GM21786 (cell line): ENCODE measurements around the gene PRSS38.

Experiments
- ATAC-seq: cut with Tn5 transposase; IDR thresholded peaks from one replicate; pipeline ENCODE4 v1.9.1; 2021; ENCODE audit not compliant: unreplicated experiment

Gene PRSS38

GRCh38 chr1:227884370-227885134 lies 69.1 kb downstream of the PRSS38 start:
- ATAC-seq: no peak

- ATAC-seq: no peak
Measured at GRCh38 chr1:227885135-227885647, 69.7 kb downstream of the PRSS38 start.

GRCh38 chr1:227885648-227886502 lies 70.4 kb downstream of the PRSS38 start:
- no peak for ATAC-seq

- ATAC-seq: no peak
Measured at GRCh38 chr1:227886503-227886961, 71.1 kb downstream of the PRSS38 start.

GRCh38 chr1:227886993-227887696 lies 71.7 kb downstream of the PRSS38 start:
- no peak for ATAC-seq

DNA sequence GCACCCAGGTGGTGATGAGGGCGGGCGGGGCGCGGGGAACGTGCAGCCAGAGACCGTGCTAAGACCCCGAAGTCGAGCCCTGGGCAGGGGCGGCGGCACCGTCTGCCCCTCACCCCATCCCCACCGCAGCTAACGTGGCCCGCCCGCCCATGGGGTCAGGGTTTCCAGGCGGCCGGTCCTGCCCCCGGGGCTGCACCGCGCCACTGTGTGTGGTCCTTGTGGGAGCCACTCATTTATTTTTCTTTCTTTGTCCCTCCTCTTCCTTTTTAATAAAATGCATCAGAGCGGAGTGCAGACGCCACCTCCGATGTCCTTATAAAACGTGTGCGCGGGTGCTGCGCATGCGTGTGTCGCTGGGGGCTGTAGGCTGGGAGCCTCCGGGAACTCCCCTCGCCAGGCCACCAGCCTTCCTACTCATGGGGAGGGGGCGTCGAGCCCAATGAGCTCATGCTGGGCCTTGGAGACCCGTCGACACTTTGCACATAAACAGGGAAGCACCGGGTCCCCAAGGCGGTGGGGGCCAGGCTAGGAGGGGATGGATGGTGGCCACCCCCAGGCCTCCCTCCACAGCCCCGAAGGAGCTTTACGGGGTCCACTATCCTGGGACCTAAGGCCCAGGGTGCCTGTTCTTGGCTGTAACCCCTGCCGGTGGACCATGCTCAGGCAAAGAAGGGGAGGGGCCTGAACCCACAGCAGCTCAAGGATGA lies 72.4 kb downstream of the PRSS38 start:
- ATAC-seq: no peak

DNA sequence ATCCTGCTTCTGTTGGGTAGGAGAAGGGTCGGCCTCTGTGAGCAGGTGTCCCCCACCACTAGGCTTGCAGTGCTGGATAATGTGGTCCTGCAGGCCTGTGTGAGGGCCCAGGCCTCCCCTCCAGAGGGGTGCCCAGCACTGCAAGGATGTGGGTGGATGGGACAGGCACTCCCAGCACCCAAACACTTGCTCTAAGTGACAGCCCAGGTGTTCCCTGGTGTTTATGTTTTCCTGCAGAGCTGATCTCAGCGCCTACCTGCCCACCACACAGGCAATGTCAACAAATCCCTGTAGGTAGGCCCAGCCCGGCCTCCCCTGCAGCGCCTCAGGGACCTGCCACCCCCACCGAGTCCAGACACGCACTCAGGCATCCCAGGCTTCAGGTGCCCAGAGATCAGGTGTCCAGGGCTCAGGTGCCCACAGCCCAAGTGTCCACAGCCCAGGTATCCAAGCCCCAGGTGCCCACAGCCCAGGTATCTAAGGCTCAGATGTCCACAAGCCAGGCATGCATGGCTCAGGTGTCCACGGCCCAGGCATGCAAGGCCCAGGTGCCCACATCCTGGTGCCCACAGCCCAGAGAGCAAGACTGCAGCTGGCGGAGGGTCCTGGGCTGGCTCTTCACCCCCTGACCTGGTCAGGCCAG lies 73.0 kb downstream of the PRSS38 start:
- ATAC-seq: no peak

DNA sequence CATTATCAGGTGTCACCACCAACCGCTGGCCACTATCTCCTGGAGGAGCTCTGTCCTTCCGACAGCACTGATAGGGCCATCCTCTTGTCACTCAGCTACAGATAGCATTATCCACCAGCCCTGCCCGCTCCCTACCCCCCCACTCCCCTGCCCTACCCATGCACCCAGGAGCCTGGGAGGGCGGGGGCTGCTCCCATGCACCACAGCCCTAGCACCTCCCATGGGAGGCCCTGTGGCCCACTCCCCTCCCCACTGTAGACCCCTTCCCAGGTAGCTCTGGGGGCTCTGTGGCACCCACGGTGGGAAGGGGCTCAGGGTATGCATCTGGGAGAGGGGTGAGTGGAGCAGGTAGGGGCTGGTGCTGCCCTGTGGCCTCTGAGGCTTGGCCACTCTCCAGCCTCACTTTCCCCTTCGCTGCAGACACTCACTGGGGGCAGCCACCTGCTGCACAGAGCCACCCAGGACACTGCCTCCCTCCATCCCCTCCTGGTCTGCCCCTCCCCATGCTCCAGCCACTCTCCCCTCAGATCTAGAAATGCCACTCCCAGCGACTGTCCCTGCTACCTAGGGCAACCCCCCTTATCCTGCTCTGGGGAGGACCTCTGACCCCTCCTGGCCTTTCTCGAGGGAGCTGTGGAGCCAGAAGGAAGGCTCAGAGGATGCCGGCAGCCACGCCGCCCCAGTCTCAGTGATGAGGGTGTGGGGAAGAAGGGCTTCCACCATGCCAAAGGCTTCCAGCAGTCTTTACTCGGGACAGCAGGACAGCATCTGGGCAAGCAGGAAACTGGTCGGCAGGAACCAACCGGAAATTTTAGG lies 73.8 kb downstream of the PRSS38 start:
- no peak for ATAC-seq

GRCh38 chr1:227889863-227890405 lies 74.5 kb downstream of the PRSS38 start:
- no peak for ATAC-seq

DNA sequence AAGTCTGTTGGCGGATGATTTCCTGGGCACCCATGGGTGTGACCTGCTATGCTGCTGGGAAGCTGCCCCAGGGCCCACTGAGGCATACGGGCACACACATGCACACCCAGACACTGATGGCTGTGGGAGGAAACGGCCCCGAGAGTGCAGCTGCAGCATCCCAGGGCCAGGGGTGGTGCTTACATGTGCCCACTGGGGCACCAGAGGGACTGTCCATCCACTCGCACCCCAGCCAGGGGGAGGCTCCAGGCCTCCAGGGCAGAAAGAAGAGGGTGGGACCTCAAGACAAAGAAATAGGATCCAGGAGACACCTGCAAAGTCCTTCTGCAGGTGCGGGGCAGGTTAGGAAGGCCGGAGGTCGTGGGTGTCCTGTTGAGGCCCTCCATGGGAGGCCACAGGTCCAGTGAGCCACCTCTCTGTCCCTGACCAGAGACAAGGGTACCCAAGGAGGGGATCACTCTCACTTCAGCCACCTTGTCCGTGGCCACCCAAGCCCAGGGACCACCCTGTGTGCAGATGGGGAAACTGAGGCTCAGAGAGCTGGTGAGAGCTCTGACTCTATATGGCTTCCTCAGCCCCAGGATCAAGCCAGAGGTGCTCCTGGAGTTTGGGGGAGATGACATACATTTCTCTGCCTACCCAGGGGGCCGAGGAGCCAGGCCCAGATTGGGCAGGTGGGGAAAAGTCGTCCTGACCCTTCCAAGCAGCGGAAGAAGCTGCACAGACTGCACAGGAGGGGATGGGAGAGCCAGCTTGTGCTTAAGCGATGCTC lies 75.2 kb downstream of the PRSS38 start:
- ATAC-seq: no peak

- ATAC-seq: no peak
Measured at GRCh38 chr1:227891223-227891954, 75.9 kb downstream of the PRSS38 start.

DNA sequence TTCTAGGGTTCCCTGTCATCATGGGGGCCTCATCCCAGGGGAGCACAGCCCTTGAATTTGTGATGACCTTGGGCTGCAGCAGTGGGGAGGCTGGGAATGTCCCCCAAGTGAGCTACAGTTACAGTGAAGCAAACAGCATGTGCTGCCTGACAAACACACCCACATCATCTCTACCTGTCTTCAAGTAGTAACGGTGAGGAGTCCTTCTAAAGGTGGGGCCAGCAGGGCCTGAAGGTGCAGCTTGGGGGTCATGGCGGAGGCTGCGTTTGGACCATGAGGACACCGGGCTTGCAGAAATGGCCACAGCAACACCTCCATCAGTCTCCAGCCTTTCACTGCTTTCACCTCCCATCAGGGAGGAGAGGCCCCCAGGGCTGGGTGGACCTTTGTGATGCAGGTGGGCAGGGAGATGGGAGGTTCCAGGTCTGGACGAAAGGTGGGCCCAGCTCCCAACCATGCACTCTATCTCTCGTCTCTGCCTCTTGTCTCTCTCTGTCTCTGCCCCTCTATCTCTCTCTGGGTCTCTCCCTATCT lies 76.5 kb downstream of the PRSS38 start:
- ATAC-seq: no peak

DNA sequence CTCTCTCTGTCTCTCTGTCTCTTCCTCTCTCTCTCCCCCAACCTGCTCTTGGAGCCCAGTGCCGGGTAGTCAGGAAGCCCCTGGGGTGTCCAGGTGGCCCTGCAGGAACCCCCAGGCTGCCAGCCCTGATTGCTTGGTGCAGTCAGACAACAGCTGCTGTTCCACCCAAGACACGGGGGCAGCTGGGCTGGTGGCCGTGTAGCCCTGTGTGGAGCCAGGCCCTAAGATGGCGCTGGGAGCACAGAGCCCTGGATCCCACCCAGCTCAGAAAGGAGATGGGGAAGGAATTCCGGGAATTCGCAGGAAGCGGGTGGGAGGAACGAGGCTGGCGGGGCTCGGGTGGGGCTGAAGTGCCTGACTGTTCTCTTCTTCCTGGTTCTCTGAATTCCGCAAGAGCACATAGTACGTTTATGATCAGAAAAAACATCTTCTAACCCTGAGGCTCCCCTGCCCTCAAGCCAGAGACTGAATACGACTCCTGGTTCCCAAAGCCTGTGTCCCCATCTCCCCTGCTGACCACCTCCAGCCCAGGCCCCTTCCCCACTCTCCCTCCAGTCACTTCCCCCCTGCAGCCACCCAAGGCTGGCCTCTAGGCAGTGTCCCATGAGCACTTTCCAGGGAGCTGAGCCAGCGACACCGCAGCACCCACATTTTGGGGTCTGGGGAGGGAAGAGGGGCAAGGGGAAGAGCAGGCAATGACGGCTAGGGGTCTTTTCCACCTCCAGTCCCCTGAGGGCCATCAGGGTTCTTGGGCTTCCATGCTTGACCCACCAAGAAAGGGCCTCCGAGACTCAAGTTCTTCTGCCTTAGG lies 77.2 kb downstream of the PRSS38 start:
- no peak for ATAC-seq

DNA sequence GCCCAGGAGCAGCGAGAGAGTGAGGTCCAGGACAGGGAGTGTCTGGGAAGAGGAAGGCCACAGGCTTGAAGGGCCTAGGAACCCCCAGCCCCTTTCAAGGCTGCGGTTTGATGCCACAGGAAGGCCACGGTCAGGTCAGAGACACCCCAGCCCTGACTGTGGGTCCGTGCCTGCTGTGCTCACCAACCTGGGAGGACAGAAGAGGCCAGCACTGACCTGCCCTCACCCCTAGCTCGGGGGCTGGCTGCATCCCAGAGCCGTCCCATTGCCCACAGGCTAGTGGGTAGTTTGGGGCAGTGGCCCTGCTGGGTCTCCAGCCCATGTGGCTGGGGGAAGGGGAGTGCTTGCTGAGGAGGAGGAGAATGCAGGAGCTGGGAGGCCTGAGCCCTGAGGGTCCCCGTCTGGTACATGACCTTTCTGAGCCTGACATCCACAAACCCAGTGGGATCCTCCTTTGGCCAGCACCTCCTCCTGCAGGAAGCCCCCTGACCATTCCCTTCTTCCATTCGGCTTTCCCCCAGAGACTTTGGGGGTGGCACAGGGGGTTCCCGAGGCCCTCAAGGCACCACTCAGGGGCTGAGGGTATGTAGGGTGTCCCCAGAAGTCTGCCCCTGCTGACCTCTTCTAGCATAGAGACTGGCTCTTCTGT lies 77.9 kb downstream of the PRSS38 start:
- no peak for ATAC-seq

DNA sequence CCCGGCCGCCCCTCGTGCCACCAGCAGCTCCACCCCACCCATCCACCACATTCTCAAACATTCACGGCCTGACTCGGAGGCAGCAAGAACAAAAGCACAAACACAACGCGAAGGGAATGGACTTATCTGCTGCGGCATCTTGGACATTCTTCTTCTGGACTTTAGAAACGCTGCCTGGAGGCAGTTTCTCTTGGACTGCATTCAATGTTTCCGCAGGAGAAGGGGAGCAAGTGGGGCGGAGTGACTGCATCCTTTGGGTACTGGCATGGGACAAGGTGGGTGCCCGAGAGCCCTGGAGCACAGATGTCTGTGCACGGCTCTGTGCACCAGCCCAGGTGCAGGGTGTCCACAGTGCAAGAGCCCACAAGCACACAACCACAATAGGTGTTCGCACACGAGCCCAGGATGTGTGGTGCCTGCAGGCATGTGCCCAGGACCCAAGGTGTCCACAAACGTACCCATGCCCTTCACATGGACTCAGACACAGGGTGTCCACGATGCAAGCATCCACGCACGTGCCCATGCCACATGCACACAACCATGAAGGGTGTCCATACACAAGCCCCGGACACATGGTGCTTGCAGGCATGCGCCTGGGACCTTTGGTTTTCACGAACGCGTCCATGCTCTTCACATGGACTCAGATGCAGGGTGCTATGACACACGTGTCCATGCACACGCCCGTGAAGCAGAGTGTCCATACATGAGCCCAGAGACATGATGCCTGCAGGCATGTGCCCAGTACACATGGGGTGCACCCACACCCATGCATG lies 78.7 kb downstream of the PRSS38 start:
- ATAC-seq: no peak
